DND-41 (cell line): Measurements from ENCODE around the gene EPB41.

ENCODE experiments used
- ATAC-seq: fragments of 200-7000 bp; cut with Tn5 transposase; 3 replicates; pipeline ENCODE4 v1.9.1; 2021; ENCODE audit warnings: low read depth; ENCODE audit not compliant: insufficient read depth
- DNase-seq: peaks from one replicate; pipeline ENCODE4 v3.0.0-alpha.2; 2020
- H2AFZ ChIP-seq: 2 replicates; pipeline ENCODE4 v1.6.0; 2012; ENCODE audit warnings: low read depth, low read length
- H3K27ac ChIP-seq: 2 replicates; pipeline ENCODE4 v1.5.1; 2012; ENCODE audit warnings: low read length, inconsistent platforms
- H3K27me3 ChIP-seq: fragments of 200-600 bp; sonication (generic); 2 replicates; pipeline ENCODE4 v1.6.0; 2012; ENCODE audit warnings: low read length, mild to moderate bottlenecking, inconsistent platforms; ENCODE audit not compliant: insufficient read depth, poor library complexity
- H3K36me3 ChIP-seq: 2 replicates; pipeline ENCODE4 v1.5.1; 2012; ENCODE audit warnings: low read length, inconsistent platforms; ENCODE audit not compliant: insufficient read depth
- H3K4me1 ChIP-seq: 2 replicates; pipeline ENCODE4 v1.5.1; 2012; ENCODE audit warnings: mild to moderate bottlenecking, low read length; ENCODE audit not compliant: insufficient read depth
- H3K4me2 ChIP-seq: 2 replicates; pipeline ENCODE4 v1.6.0; 2012; ENCODE audit warnings: mild to moderate bottlenecking, moderate library complexity, low read length, inconsistent platforms; ENCODE audit not compliant: insufficient read depth
- H3K4me3 ChIP-seq, 2 experiments: fragments of 200-600 bp in 1 of 2; shearing (Covaris generic) in 1 of 2; 2 replicates each; pipeline ENCODE4 v1.5.1; 2012 to 2016; ENCODE audit warnings: inconsistent platforms in 2 of 2, low read length in 2 of 2, mild to moderate bottlenecking in 2 of 2, low read depth in 1 of 2, moderate library complexity in 1 of 2
- H3K79me2 ChIP-seq: 2 replicates; pipeline ENCODE4 v1.6.0; 2012; ENCODE audit warnings: low read length, inconsistent platforms; ENCODE audit not compliant: insufficient read depth
- H3K9ac ChIP-seq: 2 replicates; pipeline ENCODE4 v1.6.0; 2012; ENCODE audit warnings: low read depth, mild to moderate bottlenecking, inconsistent platforms, low read length, moderate library complexity
- H3K9me3 ChIP-seq: 2 replicates; pipeline ENCODE4 v1.5.1; 2012; ENCODE audit warnings: low read length, moderate library complexity, mild to moderate bottlenecking, inconsistent platforms; ENCODE audit not compliant: insufficient read depth, severe bottlenecking
- H4K20me1 ChIP-seq: 2 replicates; pipeline ENCODE4 v1.6.0; 2012; ENCODE audit warnings: low read length; ENCODE audit not compliant: insufficient read depth
- EZH2 ChIP-seq: IDR thresholded peaks from 3 replicates; pipeline ENCODE4 v1.6.1; 2012; ENCODE audit warnings: borderline replicate concordance, low read depth, mild to moderate bottlenecking, moderate library complexity, low read length, inconsistent platforms; ENCODE audit not compliant: severe bottlenecking
- TF ChIP-seq, protein P1 (sequence below): IDR thresholded peaks from 2 replicates; pipeline ENCODE4 v1.5.1; 2012; ENCODE audit warnings: borderline replicate concordance, low read length, moderate library complexity, mild to moderate bottlenecking; ENCODE audit not compliant: poor library complexity, severe bottlenecking; ENCODE audit errors: extremely low read depth

The EPB41 gene

DNA sequence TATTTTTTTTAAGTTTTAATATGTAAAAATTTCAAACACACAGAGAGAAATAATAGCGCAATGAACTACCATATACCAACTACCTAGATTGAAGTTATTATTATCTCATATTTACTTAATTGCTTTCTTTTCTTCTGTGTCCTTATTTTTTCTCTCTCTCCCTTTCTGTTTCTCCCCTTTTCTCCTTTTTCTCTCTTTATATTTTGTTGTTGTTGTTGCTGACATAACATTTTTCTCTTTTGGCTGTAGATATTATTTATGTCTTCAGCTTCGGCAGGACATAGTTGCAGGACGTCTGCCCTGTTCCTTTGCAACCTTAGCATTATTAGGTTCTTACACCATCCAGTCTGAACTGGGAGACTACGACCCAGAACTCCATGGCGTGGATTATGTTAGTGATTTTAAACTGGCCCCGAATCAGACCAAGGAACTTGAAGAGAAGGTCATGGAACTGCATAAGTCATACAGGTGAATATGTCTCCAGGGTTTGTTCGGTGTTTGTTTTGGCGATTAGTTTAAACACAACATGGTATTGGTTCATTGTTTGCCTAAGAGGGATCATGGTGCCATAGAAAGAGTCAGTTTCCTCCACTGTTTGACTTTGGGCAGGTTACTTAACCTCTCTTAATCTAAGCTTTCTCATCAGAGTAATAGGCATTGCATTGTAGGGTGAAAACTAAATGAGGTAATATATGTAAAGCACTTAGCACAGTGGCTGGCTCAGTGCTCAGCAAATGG is 103.8 kb downstream of the EPB41 start:
- no peaks in the 10 kb centered on the region for H3K9me3 ChIP-seq
- TF ChIP-seq, protein P1, sequence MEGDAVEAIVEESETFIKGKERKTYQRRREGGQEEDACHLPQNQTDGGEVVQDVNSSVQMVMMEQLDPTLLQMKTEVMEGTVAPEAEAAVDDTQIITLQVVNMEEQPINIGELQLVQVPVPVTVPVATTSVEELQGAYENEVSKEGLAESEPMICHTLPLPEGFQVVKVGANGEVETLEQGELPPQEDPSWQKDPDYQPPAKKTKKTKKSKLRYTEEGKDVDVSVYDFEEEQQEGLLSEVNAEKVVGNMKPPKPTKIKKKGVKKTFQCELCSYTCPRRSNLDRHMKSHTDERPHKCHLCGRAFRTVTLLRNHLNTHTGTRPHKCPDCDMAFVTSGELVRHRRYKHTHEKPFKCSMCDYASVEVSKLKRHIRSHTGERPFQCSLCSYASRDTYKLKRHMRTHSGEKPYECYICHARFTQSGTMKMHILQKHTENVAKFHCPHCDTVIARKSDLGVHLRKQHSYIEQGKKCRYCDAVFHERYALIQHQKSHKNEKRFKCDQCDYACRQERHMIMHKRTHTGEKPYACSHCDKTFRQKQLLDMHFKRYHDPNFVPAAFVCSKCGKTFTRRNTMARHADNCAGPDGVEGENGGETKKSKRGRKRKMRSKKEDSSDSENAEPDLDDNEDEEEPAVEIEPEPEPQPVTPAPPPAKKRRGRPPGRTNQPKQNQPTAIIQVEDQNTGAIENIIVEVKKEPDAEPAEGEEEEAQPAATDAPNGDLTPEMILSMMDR: no peak
- no peak for TF ChIP-seq EZH2
- no peak overlapping the region for H3K4me3 ChIP-seq
- DNase-seq (no peak), ATAC-seq (no peak)
- H3K36me3 ChIP-seq: peaks cover 29% of the 10 kb centered on the region
- H3K4me2 ChIP-seq: no peak overlapping the region
- no peaks in the 10 kb centered on the region for H4K20me1 ChIP-seq
- no peaks in the 10 kb centered on the region for H3K4me1 ChIP-seq
- no peaks in the 10 kb centered on the region for H3K79me2 ChIP-seq
- no peaks in the 10 kb centered on the region for H3K27me3 ChIP-seq
- no peak overlapping the region for H3K27ac ChIP-seq
- H3K9ac ChIP-seq: no peak overlapping the region
- H2AFZ ChIP-seq: no peak overlapping the region

DNA sequence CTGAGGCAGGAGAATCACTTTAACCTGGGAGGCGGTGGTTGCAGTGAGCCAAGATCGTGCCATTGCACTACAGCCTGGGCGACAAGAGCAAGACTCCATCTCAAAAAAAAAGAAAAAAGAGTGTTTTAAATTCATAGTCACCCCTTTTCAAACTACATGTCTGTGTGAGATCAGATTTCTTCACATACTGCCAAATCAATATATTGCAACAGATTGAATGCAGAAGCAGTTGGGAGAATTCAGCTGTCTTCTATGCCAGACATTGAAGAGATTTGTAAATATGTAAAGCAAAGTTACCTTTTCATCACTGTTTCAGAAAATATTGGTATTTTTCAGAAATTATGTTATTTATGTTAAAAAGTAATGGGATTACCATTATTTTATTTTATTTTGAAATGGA is 108.3 kb downstream of the EPB41 start:
- Histone ChIP-seq H3K9me3 (no peaks in the 10 kb centered on the region), H3K4me1 (no peaks in the 10 kb centered on the region), H3K4me2 (no peak overlapping the region), H3K27ac (no peak overlapping the region), H4K20me1 (no peaks in the 10 kb centered on the region), H3K27me3 (no peaks in the 10 kb centered on the region), H3K4me3 (no peak overlapping the region), H2AFZ (no peak overlapping the region), H3K36me3 (peaks cover 28% of the 10 kb centered on the region), H3K79me2 (no peaks in the 10 kb centered on the region), H3K9ac (no peak overlapping the region)
- DNase-seq (no peak), ATAC-seq (no peak)
- no peak for TF ChIP-seq EZH2
- TF ChIP-seq, protein P1: no peak

DNA sequence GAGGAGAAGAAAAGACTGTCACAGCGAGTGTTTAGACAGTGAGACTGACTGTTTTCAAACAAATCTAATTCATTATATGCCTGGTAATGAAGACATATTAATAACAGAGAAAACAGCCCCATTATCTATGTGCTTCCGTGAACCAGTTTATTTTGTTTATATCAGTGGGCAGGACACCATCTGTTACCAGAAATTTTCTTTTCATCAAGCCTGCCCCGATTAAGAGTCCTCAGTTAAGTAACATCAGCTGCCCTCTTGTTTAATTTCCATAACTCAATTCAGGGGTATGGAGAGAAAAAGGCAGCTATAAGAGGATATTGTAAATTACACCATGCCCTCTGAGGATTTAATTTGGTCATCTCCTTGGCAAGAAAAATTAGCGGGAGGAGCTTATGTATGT is 115.3 kb downstream of the EPB41 start:
- ATAC-seq (no peak), DNase-seq (no peak)
- H4K20me1 ChIP-seq: no peaks in the 10 kb centered on the region
- no peak overlapping the region for H3K4me2 ChIP-seq
- no peaks in the 10 kb centered on the region for H3K27me3 ChIP-seq
- no peak overlapping the region for H3K4me3 ChIP-seq
- no peak overlapping the region for H2AFZ ChIP-seq
- no peaks in the 10 kb centered on the region for H3K4me1 ChIP-seq
- no peaks in the 10 kb centered on the region for H3K79me2 ChIP-seq
- H3K9ac ChIP-seq: no peak overlapping the region
- peaks cover 39% of the 10 kb centered on the region; the same call in 1 of the 2 replicates for H3K36me3 ChIP-seq
- TF ChIP-seq, protein P1: no peak
- no peak for TF ChIP-seq EZH2
- no peak overlapping the region for H3K27ac ChIP-seq
- no peaks in the 10 kb centered on the region for H3K9me3 ChIP-seq
